Measurements from ENCODE around the gene BLOC1S3. TPM values are rescaled to one million over a fixed set of nuclear protein-coding genes. Genes with fewer than 3 reads are reported as not detected.

The BLOC1S3 gene
- total RNA-seq, 3 donors from 2014 or later (not counting 1 experiment from before 2014, with no cell fraction given): 20.9 to 26.3 (median 21.8) TPM

GRCh38 chr19:45130888-45131615 is 47.5 kb upstream of the BLOC1S3 start:
- Mint-ChIP-seq H3K27ac (no peak overlapping the region), H3K4me3 (no peak overlapping the region), H3K27me3 (ENCODE audit: low read depth in 2 of 2) (no peaks in the 10 kb centered on the region), H3K4me1 (peaks cover 15 to 26% of the 10 kb centered on the region in 2 donors), H3K9me3 (no peaks in the 10 kb centered on the region), H3K36me3 (no peaks in the 10 kb centered on the region)
- no peaks in the 10 kb centered on the region for H3K36me3 ChIP-seq (ENCODE audit: control insufficient read depth, insufficient read depth, low read length)
- no peak for TF ChIP-seq CTCF (IDR thresholded peaks at IDR 0.05)
- H3K4me3 ChIP-seq (ENCODE audit: low read length): no peak overlapping the region
- H3K9me3 ChIP-seq (ENCODE audit: control insufficient read depth, insufficient read depth, low read length): no peaks in the 10 kb centered on the region
- 77% methylated on average over 13 of the region's 13 CpGs for WGBS (ENCODE audit: insufficient coverage)
- H3K27ac ChIP-seq (ENCODE audit: low read length): no peak overlapping the region
- ATAC-seq: no peak
- no peak for DNase-seq
- intact Hi-C loops (cut with micrococcal nuclease): no loop called here
- H3K4me1 ChIP-seq (ENCODE audit: control insufficient read depth, insufficient read depth, low read length): peaks cover 16% of the 10 kb centered on the region
- H3K27me3 ChIP-seq (ENCODE audit: control insufficient read depth, insufficient read depth, low read length): no peaks in the 10 kb centered on the region

DNA sequence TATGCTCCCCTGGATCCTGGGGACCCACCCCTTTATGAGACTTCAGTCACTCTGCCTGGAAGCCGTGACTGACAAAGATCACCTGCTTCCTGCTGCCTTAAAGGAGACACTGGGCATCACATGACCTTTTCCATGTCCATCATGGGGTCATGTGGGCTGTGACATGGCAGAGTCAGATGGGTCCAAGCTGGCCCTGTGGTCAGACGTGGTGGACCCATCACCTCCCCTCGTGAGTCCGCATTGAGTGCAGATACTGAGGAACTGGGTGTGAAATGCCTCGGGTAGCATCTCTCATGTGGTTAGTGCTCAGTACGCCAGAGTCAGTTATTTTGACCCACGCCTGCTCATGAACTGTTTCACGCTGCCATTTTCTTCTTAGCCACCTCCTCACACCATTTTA is 44.9 kb upstream of the BLOC1S3 start:
- 66% methylated on average over 8 of the region's 8 CpGs for WGBS (ENCODE audit: insufficient coverage)
- Histone ChIP-seq H3K4me1 (ENCODE audit: control insufficient read depth, insufficient read depth, low read length) (peaks cover 21% of the 10 kb centered on the region), H3K4me3 (ENCODE audit: low read length) (no peak overlapping the region), H3K27ac (ENCODE audit: low read length) (no peak overlapping the region), H3K27me3 (ENCODE audit: control insufficient read depth, insufficient read depth, low read length) (no peaks in the 10 kb centered on the region), H3K36me3 (ENCODE audit: control insufficient read depth, insufficient read depth, low read length) (no peaks in the 10 kb centered on the region), H3K9me3 (ENCODE audit: control insufficient read depth, insufficient read depth, low read length) (no peaks in the 10 kb centered on the region)
- peaks cover 10 to 25% of the 10 kb centered on the region in 2 donors for H3K4me1 Mint-ChIP-seq
- no peaks in the 10 kb centered on the region for H3K36me3 Mint-ChIP-seq
- no peaks in the 10 kb centered on the region for H3K9me3 Mint-ChIP-seq
- ATAC-seq: peak in 1 of 3 donors; percentile 33
- no peak for TF ChIP-seq CTCF (IDR thresholded peaks at IDR 0.05)
- H3K4me3 Mint-ChIP-seq: no peak overlapping the region
- intact Hi-C loops (cut with micrococcal nuclease): no loop called here
- no peaks in the 10 kb centered on the region for H3K27me3 Mint-ChIP-seq (ENCODE audit: low read depth in 2 of 2)
- peak overlapping the region; percentile 14 to 71 for H3K27ac Mint-ChIP-seq
- DNase-seq: no peak

DNA sequence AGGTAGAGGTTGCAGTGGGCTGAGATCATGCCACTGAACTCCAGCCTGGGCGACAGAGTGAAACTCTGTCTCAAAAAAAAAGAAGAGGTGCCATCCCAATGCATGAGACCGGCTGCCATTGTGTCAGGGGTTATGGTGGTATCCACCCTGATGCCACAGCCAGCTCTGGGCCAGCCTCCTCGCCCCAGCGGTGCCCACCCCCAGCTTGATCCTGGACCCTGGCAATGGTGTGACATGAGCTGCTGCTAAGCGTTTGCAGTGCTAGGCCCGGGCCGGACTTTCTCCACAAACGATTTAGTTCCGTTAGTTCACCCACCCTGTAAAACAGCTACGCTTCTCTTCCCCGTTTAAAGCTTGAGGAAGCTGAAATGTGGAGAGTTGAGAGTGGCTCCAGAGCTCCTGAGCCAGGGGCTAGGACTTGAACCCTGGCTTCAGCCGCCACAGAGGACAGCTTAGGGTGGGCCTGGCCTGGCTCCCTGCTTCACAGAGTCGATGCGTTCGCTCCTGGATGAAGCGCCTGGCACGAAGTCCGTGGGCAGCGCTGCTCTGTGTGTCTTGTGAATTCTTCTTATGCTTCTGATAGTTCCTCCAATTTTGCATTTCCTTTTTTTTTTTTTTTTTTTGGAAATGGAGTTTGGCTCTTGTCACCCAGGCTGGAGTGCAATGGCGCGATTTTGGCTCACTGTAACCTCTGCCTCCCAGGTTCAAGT is 43.3 kb upstream of the BLOC1S3 start:
- 97% methylated on average over 21 of the region's 21 CpGs for WGBS (ENCODE audit: insufficient coverage)
- Mint-ChIP-seq H3K9me3 (no peaks in the 10 kb centered on the region), H3K4me3 (no peak overlapping the region), H3K4me1 (peaks cover 10 to 25% of the 10 kb centered on the region in 2 donors), H3K36me3 (no peaks in the 10 kb centered on the region), H3K27ac (no peak overlapping the region), H3K27me3 (ENCODE audit: low read depth in 2 of 2) (no peaks in the 10 kb centered on the region)
- no peak for TF ChIP-seq CTCF (IDR thresholded peaks at IDR 0.05)
- ATAC-seq (no peak), DNase-seq (no peak)
- Histone ChIP-seq H3K4me3 (ENCODE audit: low read length) (no peak overlapping the region), H3K9me3 (ENCODE audit: control insufficient read depth, insufficient read depth, low read length) (no peaks in the 10 kb centered on the region), H3K36me3 (ENCODE audit: control insufficient read depth, insufficient read depth, low read length) (no peaks in the 10 kb centered on the region), H3K27ac (ENCODE audit: low read length) (no peak overlapping the region), H3K27me3 (ENCODE audit: control insufficient read depth, insufficient read depth, low read length) (no peaks in the 10 kb centered on the region), H3K4me1 (ENCODE audit: control insufficient read depth, insufficient read depth, low read length) (peaks cover 21% of the 10 kb centered on the region)
- intact Hi-C loops (cut with micrococcal nuclease): no loop called here
